SJSA1 (cell line): ENCODE results near the gene OSMR. TPM values are rescaled to one million over a fixed set of nuclear protein-coding genes. Genes with fewer than 3 reads are reported as not detected.

ENCODE experiments used
- DNase-seq, 2 experiments: peaks; one replicate each; pipeline ENCODE4 v3.0.0-alpha.2; 2015 to 2020; ENCODE audit warnings: low spot score in 2 of 2, low read depth in 1 of 2
- H3K27ac ChIP-seq: fragments of 250-450 bp; sonication (Bioruptor Pico); 2 replicates; pipeline ENCODE4 v1.5.1; 2020; ENCODE audit warnings: mild to moderate bottlenecking, moderate library complexity
- H3K27me3 ChIP-seq: fragments of 250-450 bp; sonication (Bioruptor Pico); replicated peaks from 2 replicates; pipeline ENCODE4 v1.5.1; 2020; ENCODE audit warnings: mild to moderate bottlenecking, moderate library complexity
- H3K36me3 ChIP-seq: fragments of 250-450 bp; sonication (Bioruptor Pico); 2 replicates; pipeline ENCODE4 v1.5.1; 2020; ENCODE audit warnings: mild to moderate bottlenecking
- H3K4me1 ChIP-seq: fragments of 250-450 bp; sonication (Bioruptor Pico); replicated peaks from 2 replicates; pipeline ENCODE4 v1.6.1; 2021; ENCODE audit warnings: mild to moderate bottlenecking
- H3K4me3 ChIP-seq: fragments of 250-450 bp; sonication (Bioruptor Pico); 2 replicates; pipeline ENCODE4 v1.5.1; 2020; ENCODE audit warnings: mild to moderate bottlenecking
- H3K9me3 ChIP-seq: fragments of 250-450 bp; sonication (Bioruptor Pico); replicated peaks from 2 replicates; pipeline ENCODE4 v1.5.1; 2020; ENCODE audit warnings: mild to moderate bottlenecking
- total RNA-seq: library from RNA; depleted of rRNA; stranded (reverse); fragments of >200 nt; shearing (Covaris generic); gene quantifications from 2 replicates; pipeline ENCODE4 v1.2.3, GENCODE V29; 2014

The OSMR gene
- total RNA-seq, 1 experiment from 2014 or later = 26.4 TPM

DNA sequence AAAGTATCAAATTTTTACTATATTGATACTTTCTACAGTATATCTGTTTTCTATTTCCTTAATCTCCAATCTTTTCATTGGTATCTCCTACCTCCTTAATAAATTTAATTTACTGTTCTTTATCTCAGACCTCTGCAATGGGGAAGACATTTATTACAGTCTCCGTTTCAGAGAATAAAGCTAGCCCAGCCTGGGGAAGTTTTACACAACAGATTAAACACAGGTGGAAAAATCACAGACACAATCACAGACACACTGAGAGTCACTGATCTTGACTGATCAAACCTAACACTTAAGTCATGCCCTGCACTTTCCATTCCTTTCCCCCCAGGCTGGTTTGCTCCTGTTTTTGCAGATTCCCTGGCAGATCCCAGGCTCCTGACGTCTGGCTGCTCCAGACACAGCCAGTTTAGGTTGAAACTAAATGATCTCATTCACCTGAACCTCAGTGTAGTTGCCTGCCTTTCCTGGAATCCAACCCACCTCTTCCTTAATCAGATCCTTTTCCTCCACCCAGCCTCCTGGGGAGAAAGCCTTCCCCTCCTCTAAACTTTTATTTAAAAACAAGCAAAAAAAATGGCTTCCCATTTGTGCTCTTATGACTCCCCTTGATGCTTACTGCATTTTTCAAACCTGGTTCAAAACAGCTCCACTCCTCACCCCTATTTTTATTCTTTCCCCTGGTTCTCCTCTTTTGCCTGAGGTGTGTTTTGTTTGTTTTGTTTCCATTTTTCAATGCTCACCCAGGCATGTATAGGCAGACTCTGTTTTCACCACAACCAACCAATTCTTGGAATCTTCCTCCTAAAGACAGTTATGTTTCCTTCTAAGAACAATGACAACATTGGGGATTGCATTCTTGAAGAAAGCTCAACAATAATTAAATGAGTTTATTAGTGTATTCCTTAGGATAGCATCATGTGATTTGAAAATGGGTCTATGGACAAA is 29.5 kb upstream of the OSMR start:
- DNase-seq = no peak

DNA sequence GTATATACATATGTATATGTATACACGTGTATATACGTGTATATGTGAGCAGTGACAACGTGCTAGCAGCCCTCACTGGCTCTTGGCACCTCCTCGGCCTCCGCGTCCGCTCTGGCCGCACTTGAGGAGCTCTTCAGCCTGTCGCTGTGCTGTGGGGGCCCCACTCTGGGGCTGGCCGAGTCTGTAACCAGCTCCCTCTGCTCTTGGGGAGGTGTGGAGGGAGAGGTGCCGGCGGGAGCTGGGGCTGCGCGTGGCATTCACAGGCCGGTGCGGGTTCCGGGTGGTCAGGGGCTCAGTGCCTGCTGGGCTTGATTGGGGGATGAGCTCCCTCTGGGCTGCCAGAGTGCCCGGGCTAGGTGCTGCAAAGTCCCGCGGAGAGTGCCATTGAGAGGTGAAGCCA is 24.1 kb upstream of the OSMR start:
- no peak overlapping the region for H3K27ac ChIP-seq
- H3K4me1 ChIP-seq = peaks cover 13% of the 10 kb centered on the region
- no peaks in the 10 kb centered on the region for H3K9me3 ChIP-seq
- DNase-seq = no peak
- no peak overlapping the region for H3K4me3 ChIP-seq
- no peaks in the 10 kb centered on the region for H3K27me3 ChIP-seq
- peaks cover 23% of the 10 kb centered on the region for H3K36me3 ChIP-seq

More for the DNA sequence above, 29.5 kb upstream of the OSMR start:
- H3K4me3 ChIP-seq = no peak overlapping the region
- no peaks in the 10 kb centered on the region for H3K9me3 ChIP-seq
- H3K27me3 ChIP-seq = no peaks in the 10 kb centered on the region
- no peaks in the 10 kb centered on the region for H3K4me1 ChIP-seq
- peaks cover 9% of the 10 kb centered on the region; the same call in 1 of the 2 replicates for H3K36me3 ChIP-seq
- H3K27ac ChIP-seq = no peak overlapping the region

DNA sequence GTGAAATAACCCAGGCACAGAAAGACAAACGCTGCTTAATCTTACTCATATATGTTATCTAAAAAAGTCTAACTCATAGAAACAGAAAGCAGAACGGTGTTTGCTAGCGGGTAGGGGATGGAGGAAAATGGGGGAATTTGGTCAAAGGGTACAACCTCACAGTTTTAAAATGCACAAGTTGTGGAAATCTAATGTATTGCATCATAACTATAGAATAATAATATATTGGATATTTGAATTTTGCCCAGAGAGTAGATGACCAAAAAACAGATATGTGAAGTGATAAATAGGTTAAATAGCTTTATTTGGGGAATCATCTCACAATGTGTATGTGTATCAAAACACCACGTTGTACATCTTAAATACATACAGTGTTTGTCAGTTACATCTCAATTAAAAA is 22.3 kb upstream of the OSMR start:
- peaks cover 14% of the 10 kb centered on the region for H3K9me3 ChIP-seq
- H3K27ac ChIP-seq = no peak overlapping the region
- no peak overlapping the region for H3K4me3 ChIP-seq
- peaks cover 32% of the 10 kb centered on the region for H3K36me3 ChIP-seq
- H3K27me3 ChIP-seq = no peaks in the 10 kb centered on the region
- peaks cover 22% of the 10 kb centered on the region for H3K4me1 ChIP-seq
- no peak for DNase-seq

DNA sequence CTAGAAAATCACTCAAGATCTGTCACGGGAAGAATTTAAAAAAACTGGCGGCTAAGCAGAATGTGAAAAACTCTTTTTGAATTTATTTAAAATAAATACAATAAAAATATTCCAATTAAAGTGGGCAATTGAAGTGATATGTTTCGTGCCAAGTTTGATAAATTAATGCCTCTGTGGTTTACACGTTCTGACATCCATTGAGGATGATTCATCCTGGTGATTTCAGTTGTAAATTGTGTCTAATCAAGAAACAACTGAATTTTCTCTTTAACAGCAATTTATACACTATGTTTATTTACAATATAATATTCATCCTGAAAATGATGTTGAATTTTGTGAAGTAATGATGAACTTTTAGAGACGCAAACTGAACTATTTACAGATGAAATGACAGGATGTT is 21.0 kb upstream of the OSMR start:
- H3K4me3 ChIP-seq = no peak overlapping the region
- H3K27me3 ChIP-seq = no peaks in the 10 kb centered on the region
- H3K4me1 ChIP-seq = peaks cover 22% of the 10 kb centered on the region
- no peak overlapping the region for H3K27ac ChIP-seq
- H3K36me3 ChIP-seq = peaks cover 33% of the 10 kb centered on the region
- H3K9me3 ChIP-seq = peaks cover 14% of the 10 kb centered on the region
- DNase-seq = no peak

DNA sequence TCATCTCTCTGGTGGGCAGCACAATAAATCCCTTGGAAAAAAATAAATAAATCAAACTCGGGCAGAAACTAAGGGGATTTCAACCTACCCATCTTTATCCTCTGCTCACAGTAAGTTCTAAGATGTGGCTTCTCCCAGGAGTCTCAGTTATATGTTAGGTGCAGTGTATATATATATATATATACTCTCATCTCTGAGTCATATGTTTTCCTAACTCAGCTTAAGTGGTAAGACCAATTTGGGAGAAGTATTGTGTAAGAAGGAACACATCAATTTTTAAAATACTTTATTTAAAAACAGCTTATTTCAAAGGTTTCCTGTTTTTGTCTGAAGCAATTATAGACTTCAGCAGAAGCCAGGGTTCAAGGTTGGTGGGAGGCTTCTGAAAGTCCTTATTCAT is 20.3 kb upstream of the OSMR start:
- Histone ChIP-seq H3K9me3 (peaks cover 14% of the 10 kb centered on the region), H3K4me3 (no peak overlapping the region), H3K27me3 (no peaks in the 10 kb centered on the region), H3K4me1 (peaks cover 22% of the 10 kb centered on the region), H3K27ac (no peak overlapping the region), H3K36me3 (peaks cover 33% of the 10 kb centered on the region)
- no peak for DNase-seq

GRCh38 chr5:38827525-38827924 is 18.3 kb upstream of the OSMR start:
- peak in 1 of 2 experiments; percentile 37 for DNase-seq
- H3K36me3 ChIP-seq = peaks cover 29% of the 10 kb centered on the region
- no peak overlapping the region for H3K4me3 ChIP-seq
- H3K9me3 ChIP-seq = peaks cover 14% of the 10 kb centered on the region
- no peaks in the 10 kb centered on the region for H3K27me3 ChIP-seq
- H3K27ac ChIP-seq = peak overlapping the region; percentile 20
- H3K4me1 ChIP-seq = peaks cover 22% of the 10 kb centered on the region

DNA sequence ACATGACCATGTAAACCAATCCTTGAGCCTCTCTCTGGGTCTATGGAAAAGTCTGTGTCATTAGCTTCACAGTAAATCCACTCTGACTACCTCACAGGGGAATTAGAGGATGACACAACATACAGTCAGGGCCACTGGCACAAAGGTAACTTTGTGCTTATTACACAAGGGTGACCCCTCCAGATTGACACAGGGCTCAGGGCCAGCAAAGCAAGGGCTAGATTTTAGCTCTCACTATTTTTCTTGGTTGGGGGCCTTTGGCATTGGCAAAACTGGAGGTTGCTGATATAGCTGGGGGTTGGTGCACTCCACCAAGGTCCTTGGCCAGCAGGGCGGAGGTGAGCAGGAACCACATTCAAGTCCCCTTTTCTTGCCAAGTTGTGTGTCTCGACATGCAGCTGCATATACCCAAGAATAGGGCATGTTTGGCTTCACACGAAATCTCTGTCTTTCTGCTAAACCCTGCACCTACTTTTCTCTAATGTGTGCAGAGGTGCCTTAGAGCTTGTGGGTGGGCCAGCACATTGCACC is 15.2 kb upstream of the OSMR start:
- Histone ChIP-seq H3K4me1 (peaks cover 16% of the 10 kb centered on the region), H3K36me3 (peaks cover 20% of the 10 kb centered on the region), H3K4me3 (no peak overlapping the region), H3K9me3 (peaks cover 14% of the 10 kb centered on the region), H3K27me3 (no peaks in the 10 kb centered on the region), H3K27ac (no peak overlapping the region)
- no peak for DNase-seq

DNA sequence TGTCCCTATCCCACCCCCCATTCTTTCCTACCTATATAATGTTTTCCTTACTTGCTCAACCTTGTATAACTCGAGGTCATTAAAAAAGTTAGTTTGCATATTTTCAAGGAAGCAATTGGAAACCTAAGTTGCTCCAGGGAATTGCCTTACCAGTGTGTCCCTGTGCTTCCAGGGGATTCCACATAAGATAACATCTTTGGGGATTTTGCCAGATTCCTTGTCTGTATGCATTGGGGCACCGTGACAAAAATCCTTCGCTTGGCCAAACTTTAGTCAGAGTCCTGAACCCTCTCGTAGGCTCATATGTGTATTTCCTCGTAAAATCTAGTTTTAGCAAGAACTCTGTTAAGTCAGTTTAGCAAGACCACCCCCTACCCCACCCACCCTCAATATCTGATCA is 14.7 kb upstream of the OSMR start:
- Histone ChIP-seq H3K4me3 (no peak overlapping the region), H3K4me1 (peaks cover 13% of the 10 kb centered on the region), H3K27me3 (no peaks in the 10 kb centered on the region), H3K36me3 (peaks cover 20% of the 10 kb centered on the region), H3K9me3 (peaks cover 14% of the 10 kb centered on the region), H3K27ac (no peak overlapping the region)
- no peak for DNase-seq

- peaks cover 16% of the 10 kb centered on the region for H3K36me3 ChIP-seq
- peaks cover 13% of the 10 kb centered on the region for H3K4me1 ChIP-seq
- H3K27ac ChIP-seq = no peak overlapping the region
- no peaks in the 10 kb centered on the region for H3K27me3 ChIP-seq
- H3K9me3 ChIP-seq = peaks cover 13% of the 10 kb centered on the region
- H3K4me3 ChIP-seq = no peak overlapping the region
- peak in 1 of 2 experiments; percentile 65 for DNase-seq
Observed at GRCh38 chr5:38831909-38832308, 13.9 kb upstream of the OSMR start.

- H3K9me3 ChIP-seq = peaks cover 4% of the 10 kb centered on the region; the same call in 1 of the 2 replicates
- no peaks in the 10 kb centered on the region for H3K27me3 ChIP-seq
- H3K27ac ChIP-seq = no peak overlapping the region
- H3K4me1 ChIP-seq = peaks cover 4% of the 10 kb centered on the region
- H3K36me3 ChIP-seq = peaks cover 11% of the 10 kb centered on the region
- H3K4me3 ChIP-seq = no peak overlapping the region
- no peak for DNase-seq
Observed at GRCh38 chr5:38832810-38833209, 13.0 kb upstream of the OSMR start.

DNA sequence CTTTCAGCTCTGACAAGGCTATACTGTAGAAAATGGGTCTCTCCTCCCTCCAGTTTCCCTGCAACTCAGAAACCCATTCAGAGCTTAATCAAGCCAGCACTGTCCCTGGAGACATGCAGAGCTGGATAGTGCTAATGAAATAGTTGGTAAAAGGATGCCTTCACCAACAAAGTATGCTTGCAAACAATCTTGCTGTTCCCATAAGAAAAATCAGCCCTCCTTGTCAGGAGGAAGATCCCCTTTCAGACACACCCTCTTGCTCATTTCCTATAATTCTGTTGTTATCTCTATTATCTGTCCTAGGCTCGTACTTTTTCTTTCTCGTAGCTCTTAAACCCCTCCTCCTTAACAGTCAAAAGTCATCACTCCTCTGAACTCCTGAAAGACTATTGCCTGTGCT is 9.9 kb upstream of the OSMR start:
- Histone ChIP-seq H3K9me3 (no peaks in the 10 kb centered on the region), H3K27me3 (no peaks in the 10 kb centered on the region), H3K4me3 (no peak overlapping the region), H3K27ac (no peak overlapping the region), H3K4me1 (peaks cover 3% of the 10 kb centered on the region; the same call in 1 of the 2 replicates), H3K36me3 (peaks cover 5% of the 10 kb centered on the region; the same call in 1 of the 2 replicates)
- no peak for DNase-seq

- no peak for DNase-seq
- Histone ChIP-seq H3K36me3 (peaks cover 10% of the 10 kb centered on the region), H3K9me3 (no peaks in the 10 kb centered on the region), H3K27ac (no peak overlapping the region), H3K27me3 (no peaks in the 10 kb centered on the region), H3K4me3 (no peak overlapping the region), H3K4me1 (peaks cover 3% of the 10 kb centered on the region; the same call in 1 of the 2 replicates)
Observed at GRCh38 chr5:38837416-38837815, 8.4 kb upstream of the OSMR start.

- Histone ChIP-seq H3K27me3 (no peaks in the 10 kb centered on the region), H3K27ac (no peak overlapping the region), H3K4me3 (no peak overlapping the region), H3K36me3 (peaks cover 15% of the 10 kb centered on the region), H3K9me3 (no peaks in the 10 kb centered on the region), H3K4me1 (peaks cover 3% of the 10 kb centered on the region; the same call in 1 of the 2 replicates)
- no peak for DNase-seq
Observed at GRCh38 chr5:38837932-38838331, 7.9 kb upstream of the OSMR start.

DNA sequence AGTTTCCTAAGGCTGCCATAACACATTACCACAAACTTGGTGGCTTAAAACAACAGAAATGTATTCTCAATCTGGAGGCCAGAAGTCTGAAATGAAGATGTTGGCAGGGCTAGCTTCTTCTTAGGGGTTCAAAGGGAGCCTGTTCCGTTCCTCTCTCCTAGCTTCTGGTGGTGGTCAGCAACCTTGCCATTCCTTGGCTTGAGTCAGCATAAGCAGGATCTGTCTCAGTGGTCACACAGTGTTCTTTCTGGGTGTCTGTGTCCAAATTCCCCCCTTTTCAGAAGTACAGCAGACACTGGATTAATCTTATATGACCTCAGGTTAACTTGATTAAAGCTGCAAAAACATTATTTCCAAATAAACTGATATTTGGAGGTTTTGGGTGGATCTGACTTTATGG is 2.1 kb upstream of the OSMR start:
- no peaks in the 10 kb centered on the region for H3K9me3 ChIP-seq
- no peak for DNase-seq
- no peak overlapping the region for H3K4me3 ChIP-seq
- no peak overlapping the region for H3K27ac ChIP-seq
- H3K36me3 ChIP-seq = peaks cover 26% of the 10 kb centered on the region
- H3K4me1 ChIP-seq = peaks cover 36% of the 10 kb centered on the region
- no peaks in the 10 kb centered on the region for H3K27me3 ChIP-seq
